ENCODE results near the gene TTLL9.

The TTLL9 gene

DNA sequence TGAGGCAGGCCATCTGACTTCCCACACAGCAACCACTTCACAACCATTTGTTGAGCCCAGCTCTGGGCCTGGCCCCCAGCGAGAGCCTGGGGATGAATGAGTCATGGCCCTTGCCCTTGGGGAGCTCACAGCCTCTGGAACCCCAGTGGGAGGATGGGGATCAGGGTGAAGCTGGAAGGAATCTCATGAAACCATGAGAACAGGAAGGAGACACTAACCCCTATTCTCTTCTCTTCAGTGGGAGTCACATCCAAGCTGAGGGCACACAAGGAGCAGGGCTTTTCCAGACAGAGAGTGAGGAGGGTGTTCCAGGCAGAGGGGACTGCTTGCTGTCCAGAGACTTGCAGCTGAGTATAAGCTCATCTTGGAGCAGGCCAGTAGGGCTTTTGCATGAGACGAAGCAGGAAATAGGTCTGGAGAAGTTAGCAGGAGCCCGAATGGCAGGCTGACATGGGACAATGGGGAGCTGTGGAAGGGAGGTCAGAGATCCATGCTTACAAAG lies 32.5 kb upstream of the TTLL9 start:
- H3K4me3 ChIP-seq (replicated peaks; ENCODE audit: low read depth, low read length): no peak overlapping the region
- DNase-seq (ENCODE audit: low read depth): peak; percentile 54
- TF ChIP-seq, protein P1, sequence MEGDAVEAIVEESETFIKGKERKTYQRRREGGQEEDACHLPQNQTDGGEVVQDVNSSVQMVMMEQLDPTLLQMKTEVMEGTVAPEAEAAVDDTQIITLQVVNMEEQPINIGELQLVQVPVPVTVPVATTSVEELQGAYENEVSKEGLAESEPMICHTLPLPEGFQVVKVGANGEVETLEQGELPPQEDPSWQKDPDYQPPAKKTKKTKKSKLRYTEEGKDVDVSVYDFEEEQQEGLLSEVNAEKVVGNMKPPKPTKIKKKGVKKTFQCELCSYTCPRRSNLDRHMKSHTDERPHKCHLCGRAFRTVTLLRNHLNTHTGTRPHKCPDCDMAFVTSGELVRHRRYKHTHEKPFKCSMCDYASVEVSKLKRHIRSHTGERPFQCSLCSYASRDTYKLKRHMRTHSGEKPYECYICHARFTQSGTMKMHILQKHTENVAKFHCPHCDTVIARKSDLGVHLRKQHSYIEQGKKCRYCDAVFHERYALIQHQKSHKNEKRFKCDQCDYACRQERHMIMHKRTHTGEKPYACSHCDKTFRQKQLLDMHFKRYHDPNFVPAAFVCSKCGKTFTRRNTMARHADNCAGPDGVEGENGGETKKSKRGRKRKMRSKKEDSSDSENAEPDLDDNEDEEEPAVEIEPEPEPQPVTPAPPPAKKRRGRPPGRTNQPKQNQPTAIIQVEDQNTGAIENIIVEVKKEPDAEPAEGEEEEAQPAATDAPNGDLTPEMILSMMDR (IDR thresholded peaks at IDR 0.05; ENCODE audit: low read length, missing control alignments): no peak

DNA sequence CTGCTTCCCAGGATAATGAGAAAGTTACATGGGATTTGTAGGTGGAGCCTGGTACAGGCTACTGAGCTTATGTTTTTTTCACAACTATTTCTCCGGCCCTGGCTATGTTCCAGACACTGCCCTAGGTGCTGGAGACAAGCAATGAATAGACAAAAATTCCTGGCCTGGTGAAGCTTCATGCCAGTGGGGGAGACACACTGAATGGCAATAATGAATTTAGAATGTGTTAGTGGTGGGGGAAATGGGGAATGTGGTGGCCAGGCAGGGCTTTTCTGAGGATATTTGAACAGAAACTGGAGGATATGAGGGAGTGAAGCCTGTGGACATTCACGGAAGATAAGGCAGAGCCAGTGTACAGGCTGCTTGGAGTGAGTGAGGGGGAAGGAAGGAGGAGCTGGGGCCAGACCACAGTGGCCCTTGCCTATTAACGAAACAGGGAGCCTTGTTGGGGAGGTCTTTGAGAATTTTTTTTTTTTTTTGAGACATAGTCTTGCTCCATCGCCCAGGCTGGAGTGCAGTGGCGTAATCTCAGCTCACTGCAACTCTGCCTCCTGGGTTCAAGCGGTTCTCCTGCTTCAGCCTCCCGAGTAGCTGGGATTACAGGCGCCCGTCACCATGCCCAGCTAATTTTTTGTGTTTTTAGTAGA lies 31.7 kb upstream of the TTLL9 start:
- no peak overlapping the region for H3K4me3 ChIP-seq (replicated peaks; ENCODE audit: low read depth, low read length)
- TF ChIP-seq, protein P1 (IDR thresholded peaks at IDR 0.05; ENCODE audit: low read length, missing control alignments): no peak
- DNase-seq (ENCODE audit: low read depth): peak; percentile 70

DNA sequence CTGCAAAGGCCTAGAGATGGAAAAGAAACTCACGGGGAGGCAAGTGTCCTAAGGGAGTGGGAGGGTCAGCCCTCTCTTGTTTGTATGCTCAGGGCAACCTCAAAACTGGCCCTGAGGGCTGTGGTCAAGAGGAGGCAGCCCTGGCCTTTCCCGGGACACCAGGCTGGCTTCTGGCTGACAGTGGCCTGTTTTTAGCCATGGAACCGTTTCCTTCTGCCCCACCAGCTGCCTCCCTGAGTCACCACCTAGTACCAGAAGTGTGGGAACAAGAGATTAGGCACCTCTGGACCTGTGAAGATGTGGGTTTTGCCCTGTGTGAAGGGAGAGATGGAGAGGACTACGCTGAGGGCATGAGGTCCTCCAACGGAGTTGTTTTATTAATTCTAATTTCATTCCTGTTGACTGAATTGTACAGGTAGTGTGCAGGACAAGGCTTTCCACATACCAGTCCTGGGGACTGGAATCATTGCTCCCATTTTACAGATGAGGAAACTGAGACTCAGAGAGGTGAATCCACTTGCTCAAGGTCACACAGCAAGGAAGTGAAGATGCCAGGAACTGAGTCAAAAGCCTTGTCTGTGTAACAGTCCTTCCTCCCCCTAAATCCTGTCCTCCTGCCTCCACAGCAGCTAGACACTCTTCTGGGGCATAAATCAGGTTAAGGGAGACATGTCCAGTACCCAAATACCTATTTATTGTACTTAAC lies 30.5 kb upstream of the TTLL9 start:
- DNase-seq (ENCODE audit: low read depth): no peak
- TF ChIP-seq, protein P1 (IDR thresholded peaks at IDR 0.05; ENCODE audit: low read length, missing control alignments): no peak
- no peak overlapping the region for H3K4me3 ChIP-seq (replicated peaks; ENCODE audit: low read depth, low read length)

DNA sequence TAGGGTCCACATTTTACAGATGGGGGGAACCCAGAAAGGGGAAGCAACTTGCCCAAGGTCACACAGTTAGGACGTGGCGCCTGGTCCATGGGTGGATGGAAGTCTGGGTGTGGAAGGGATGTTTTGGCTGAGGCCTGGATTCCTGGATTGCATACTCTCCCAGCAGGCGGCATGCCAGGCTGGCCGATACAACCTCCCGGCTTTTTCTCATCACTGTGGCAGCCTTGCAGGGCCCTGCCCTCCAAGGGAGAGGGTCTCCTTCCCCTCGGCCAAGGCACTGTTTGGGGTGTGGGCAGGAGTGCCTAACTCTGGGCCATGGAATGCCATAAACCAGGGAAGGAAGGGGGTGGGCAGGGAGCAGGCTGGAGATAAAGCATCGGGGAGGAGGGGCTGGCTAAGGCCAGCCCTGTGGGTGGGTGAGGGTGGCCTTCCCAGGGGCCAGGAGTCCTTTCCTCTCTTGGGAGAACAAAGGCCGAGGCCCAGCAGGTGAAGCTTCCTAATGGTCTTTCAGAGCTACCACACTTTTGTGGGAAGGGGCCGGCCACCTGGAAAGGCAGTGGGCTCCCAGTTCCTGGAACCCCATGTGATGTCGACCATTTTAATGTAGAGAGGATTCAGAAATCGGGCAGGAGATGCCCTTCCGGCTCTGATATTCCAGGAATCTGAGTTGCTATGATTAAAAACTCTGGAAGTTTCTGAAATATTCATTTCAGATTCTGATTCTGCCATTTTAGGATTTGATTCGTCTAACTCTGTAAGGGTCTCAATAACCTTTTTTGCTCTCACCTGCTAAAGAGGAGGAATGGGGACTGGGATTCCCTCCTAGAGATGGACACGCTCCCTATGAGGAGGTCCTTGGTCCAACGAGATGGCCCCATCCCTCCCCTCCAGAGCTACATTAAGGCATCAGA lies 29.3 kb upstream of the TTLL9 start:
- H3K4me3 ChIP-seq (replicated peaks; ENCODE audit: low read depth, low read length): no peak overlapping the region
- TF ChIP-seq, protein P1 (IDR thresholded peaks at IDR 0.05; ENCODE audit: low read length, missing control alignments): no peak
- DNase-seq (ENCODE audit: low read depth): peak; percentile 28

DNA sequence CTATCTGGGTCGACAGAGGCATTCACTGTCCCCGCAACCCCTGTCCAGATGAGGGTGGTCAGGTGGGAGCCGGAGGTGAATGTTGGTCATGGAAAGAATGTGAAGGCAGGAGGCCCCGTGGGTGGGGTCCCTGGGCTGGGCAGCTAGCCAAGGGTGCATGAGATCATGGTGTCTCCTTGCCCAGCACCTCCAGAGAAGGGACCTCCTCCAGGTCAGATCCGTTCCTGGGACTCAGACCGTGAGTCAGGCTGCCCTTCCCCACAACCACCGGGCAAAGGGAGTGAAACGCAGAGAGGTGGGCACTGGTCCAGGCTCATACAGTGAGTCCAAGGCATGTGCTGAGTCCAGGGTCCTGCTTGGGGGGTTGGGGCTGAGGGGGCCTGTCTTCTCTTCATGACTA lies 28.5 kb upstream of the TTLL9 start:
- no peak overlapping the region for H3K4me3 ChIP-seq (replicated peaks; ENCODE audit: low read depth, low read length)
- TF ChIP-seq, protein P1 (IDR thresholded peaks at IDR 0.05; ENCODE audit: low read length, missing control alignments): no peak
- DNase-seq (ENCODE audit: low read depth): peak; percentile 84

DNA sequence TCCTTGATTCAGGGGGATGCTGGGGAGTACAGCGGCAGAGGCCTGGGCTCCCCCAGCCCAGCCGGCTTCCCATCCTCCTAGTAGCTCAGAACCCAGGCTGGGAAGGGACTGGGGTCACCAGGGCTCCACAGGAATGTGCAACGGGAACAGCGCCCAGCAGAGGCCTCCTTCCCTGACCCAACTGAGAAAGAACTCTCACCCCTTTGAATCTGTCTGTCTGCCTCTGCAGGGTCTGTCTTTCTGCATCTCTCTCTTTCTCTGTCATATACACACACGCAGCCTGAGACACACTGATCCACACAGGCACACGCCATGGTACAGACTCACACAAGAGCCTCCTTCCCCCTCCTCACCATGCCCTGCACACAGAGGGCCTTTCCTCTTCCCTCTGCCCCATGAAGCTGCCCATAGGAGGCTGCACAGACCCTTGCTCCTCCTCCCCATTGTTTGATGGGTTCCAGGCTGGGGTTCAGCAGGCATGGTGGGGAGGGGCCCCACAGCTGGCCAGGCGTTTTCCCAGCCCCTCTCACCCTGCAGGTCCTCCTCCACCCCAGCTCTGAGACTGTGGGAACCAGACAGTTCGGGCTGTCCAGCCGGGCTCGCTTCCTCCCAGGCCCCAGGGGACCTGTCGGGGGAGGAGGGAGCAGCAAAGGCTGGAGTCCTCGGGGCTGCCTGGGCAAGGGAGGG lies 27.8 kb upstream of the TTLL9 start:
- DNase-seq (ENCODE audit: low read depth): peak; percentile 83
- no peak overlapping the region for H3K4me3 ChIP-seq (replicated peaks; ENCODE audit: low read depth, low read length)
- TF ChIP-seq, protein P1 (IDR thresholded peaks at IDR 0.05; ENCODE audit: low read length, missing control alignments): no peak
